GM04503 (cell line): Measurements from ENCODE around the gene SLC6A11.

Experiments
- DNase-seq: peaks from one replicate; pipeline ENCODE4 v3.0.0-alpha.2; 2012; ENCODE audit warnings: low read depth

SLC6A11 gene

DNA sequence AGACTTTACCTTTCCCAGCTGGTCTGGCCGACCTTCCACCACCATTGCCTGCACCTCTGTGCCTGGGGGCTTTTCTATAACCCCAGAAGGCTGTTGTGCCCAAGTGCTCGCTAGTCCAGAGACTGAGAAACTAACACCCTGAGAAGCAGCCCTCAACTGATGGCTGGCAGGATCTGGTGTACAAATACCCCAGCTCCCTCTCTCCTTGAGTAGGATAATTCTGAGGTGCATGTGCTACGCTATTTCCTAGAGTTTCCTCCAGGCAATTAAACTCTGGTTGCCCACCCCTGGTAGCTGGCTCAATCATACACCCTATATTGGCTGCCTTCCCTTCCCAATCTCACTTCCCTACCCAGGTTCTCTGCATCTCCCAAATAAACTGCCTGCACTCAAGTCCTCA is 165.0 kb downstream of the SLC6A11 start:
- DNase-seq = no peak

- DNase-seq = peak; percentile 13
Measured at GRCh38 chr3:10981961-10982360, 165.9 kb downstream of the SLC6A11 start.

GRCh38 chr3:10982782-10983181 is 166.8 kb downstream of the SLC6A11 start:
- no peak for DNase-seq

- no peak for DNase-seq
Measured at GRCh38 chr3:10983219-10983916, 167.3 kb downstream of the SLC6A11 start.

GRCh38 chr3:10984371-10984896 is 168.4 kb downstream of the SLC6A11 start:
- DNase-seq = no peak

- no peak for DNase-seq
Measured at GRCh38 chr3:10985181-10985580, 169.2 kb downstream of the SLC6A11 start.

- DNase-seq = no peak
Measured at GRCh38 chr3:10986592-10986991, 170.6 kb downstream of the SLC6A11 start.

DNA sequence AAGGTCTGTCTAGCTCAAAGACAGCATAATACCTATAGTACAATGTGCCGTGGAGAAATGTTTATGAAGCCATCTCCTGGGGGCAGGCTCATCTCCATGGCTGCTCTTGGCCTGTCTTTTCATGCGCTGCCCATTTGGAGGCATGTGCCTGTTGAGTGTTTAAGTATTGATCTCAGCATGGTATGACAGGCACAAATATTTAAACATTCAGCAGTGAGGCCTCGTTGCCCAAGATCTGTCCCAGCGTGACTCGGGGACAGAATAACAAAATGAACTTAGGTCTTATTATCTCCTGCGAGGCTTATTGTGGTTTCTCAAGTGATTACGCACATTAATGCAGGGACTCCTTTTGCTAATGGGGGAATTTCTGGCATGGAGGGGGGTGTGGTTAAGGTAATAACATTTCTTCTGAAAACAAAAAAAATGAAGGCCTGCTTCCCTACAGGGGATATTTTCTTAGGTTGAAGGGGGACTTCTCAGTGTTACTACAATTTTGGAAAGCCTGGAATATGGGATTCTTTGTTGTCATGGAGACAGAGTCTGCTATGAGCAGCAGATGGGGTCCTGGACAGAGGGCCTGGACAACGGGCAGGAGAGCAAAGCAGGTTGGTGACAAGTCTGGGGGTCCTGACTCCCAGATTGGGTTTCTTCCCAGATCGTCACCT is 172.1 kb downstream of the SLC6A11 start:
- no peak for DNase-seq

DNA sequence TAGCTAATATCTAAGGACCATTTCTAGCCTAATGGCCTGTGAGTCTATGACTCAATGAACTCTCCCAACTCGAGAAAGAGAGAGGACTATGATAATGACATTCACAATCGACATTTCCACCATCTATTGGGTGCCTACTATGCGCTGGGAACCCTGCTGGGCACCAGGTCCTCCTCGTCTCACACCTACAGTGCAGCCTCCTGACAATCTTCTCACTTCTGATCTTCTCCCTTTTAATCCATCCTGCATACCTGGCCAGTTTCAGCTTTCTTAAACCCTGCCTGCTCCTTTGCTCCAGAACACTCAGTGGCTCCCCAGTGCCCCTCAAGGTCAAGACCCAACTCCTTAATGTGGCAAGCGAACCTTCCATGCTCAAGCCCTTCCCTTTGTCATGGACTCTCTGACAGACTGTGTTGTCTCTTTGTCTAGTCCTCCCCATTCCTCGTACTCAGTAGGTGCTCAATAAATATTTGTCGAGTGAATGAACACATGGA is 173.0 kb downstream of the SLC6A11 start:
- no peak for DNase-seq
